HCT116 (cell line): ENCODE data around the gene GRIK2. TPM values are rescaled to one million over a fixed set of nuclear protein-coding genes. Genes with fewer than 3 reads are reported as not detected.

Experiments used
- ATAC-seq: fragments of 200-7000 bp; cut with Tn5 transposase; 2 replicates; pipeline ENCODE4 v1.9.1; 2020; ENCODE audit warnings: mild to moderate bottlenecking, moderate library complexity
- BruUV-seq: library from RNA; stranded (reverse); fragments of 400-500 nt; replicated peaks from 2 replicates; lab custom pipeline; 2021; lab: Mats Ljungman, UMichigan
- CTCF ChIA-PET: fragments of 300-600 bp; sonication (Branson Sonifier 250); formaldehyde crosslinking; loops from one replicate; lab custom pipeline; 2021; ENCODE audit warnings: antibody characterized with exemption; lab: Charles Lee
- POLR2A ChIA-PET: fragments of 300-600, 350-600 bp; sonication (Branson Sonifier 250); formaldehyde crosslinking; loops from one replicate; lab custom pipeline; 2021; ENCODE audit warnings: antibody characterized with exemption; lab: Charles Lee
- RAD21 ChIA-PET, 2 experiments: fragments of 300-600 bp; sonication (Branson Sonifier 250); formaldehyde crosslinking; loops; one replicate each; lab custom pipeline; 2023; ENCODE audit warnings: low total read pairs in 2 of 2; ENCODE audit not compliant: uncharacterized antibody in 2 of 2, unreplicated experiment in 2 of 2, low non-redundant PET in 1 of 2; lab: Charles Lee
- DNase-seq: peaks from one replicate; pipeline ENCODE4 v3.0.0-alpha.2; 2010; ENCODE audit warnings: low read depth, low spot score
- H2AFZ ChIP-seq: fragments of 200-600 bp; shearing (Covaris generic), sonication (generic); 2 replicates; pipeline ENCODE4 v1.6.1; 2017; ENCODE audit warnings: low read depth, mixed run types, mixed read lengths, antibody characterized with exemption, low read length; ENCODE audit not compliant: poor library complexity, severe bottlenecking
- H3K27ac ChIP-seq: 2 replicates; pipeline ENCODE4 v1.5.1; 2012; ENCODE audit warnings: low read depth, low read length
- H3K27me3 ChIP-seq: fragments of 200-600 bp; sonication (generic); 2 replicates; pipeline ENCODE4 v1.6.1; 2016; ENCODE audit warnings: mixed run types, low read length, mixed read lengths; ENCODE audit not compliant: insufficient read depth
- H3K36me3 ChIP-seq, 2 experiments: fragments of 200-500 bp in 1 of 2; fragments of 200-600 bp in 1 of 2; sonication (Bioruptor generic) in 1 of 2; sonication (generic) in 1 of 2; 2 replicates each; pipeline versions ENCODE4 v1.5.1 to v1.6.1; 2014 to 2016; ENCODE audit warnings: low read length in 2 of 2, inconsistent platforms in 1 of 2, mixed read lengths in 1 of 2, mixed run types in 1 of 2; ENCODE audit not compliant: insufficient read depth in 2 of 2, control insufficient read depth in 1 of 2
- H3K4me1 ChIP-seq, 2 experiments: fragments of 200-600 bp in 1 of 2; sonication (generic) in 1 of 2; 2 replicates each; pipeline versions ENCODE4 v1.5.1 to v1.6.1; 2012 to 2017; ENCODE audit warnings: low read length in 2 of 2, inconsistent platforms in 1 of 2, mild to moderate bottlenecking in 1 of 2, mixed read lengths in 1 of 2, mixed run types in 1 of 2, moderate library complexity in 1 of 2; ENCODE audit not compliant: insufficient read depth in 2 of 2, control insufficient read depth in 1 of 2
- H3K4me2 ChIP-seq: fragments of 200-600 bp; sonication (generic); 2 replicates; pipeline ENCODE4 v1.6.1; 2017; ENCODE audit warnings: mixed run types, low read length, mixed read lengths
- H3K4me3 ChIP-seq, 2 experiments: fragments of 200-600 bp in 1 of 2; sonication (generic) in 1 of 2; replicated peaks in 1 of 2; 2 replicates each; pipeline ENCODE4 v1.5.1; 2011 to 2016; ENCODE audit warnings: low read length in 2 of 2, control low read depth in 1 of 2, low read depth in 1 of 2, mild to moderate bottlenecking in 1 of 2, mixed read lengths in 1 of 2, mixed run types in 1 of 2
- H3K79me2 ChIP-seq: fragments of 200-600 bp; sonication (generic); 2 replicates; pipeline ENCODE4 v1.6.1; 2017; ENCODE audit warnings: mild to moderate bottlenecking, mixed run types, low read length, moderate library complexity, mixed read lengths; ENCODE audit not compliant: insufficient read depth
- H3K9ac ChIP-seq: fragments of 200-600 bp; sonication (generic); 2 replicates; pipeline ENCODE4 v1.6.1; 2016; ENCODE audit warnings: low read length, mixed read lengths
- H3K9me2 ChIP-seq: fragments of 200-600 bp; sonication (generic), shearing (Covaris generic); 2 replicates; pipeline ENCODE4 v1.6.1; 2017; ENCODE audit warnings: mixed run types, mild to moderate bottlenecking, moderate library complexity; ENCODE audit not compliant: insufficient read depth
- H3K9me3 ChIP-seq, 2 experiments: fragments of 200-500 bp in 1 of 2; fragments of 200-600 bp in 1 of 2; sonication (Bioruptor generic) in 1 of 2; sonication (generic) in 1 of 2; 2 replicates each; pipeline ENCODE4 v1.6.1; 2014 to 2017; ENCODE audit warnings: low read length in 2 of 2, mixed read lengths in 2 of 2, inconsistent platforms in 1 of 2, low read depth in 1 of 2, mild to moderate bottlenecking in 1 of 2, mixed run types in 1 of 2, moderate library complexity in 1 of 2; ENCODE audit not compliant: control insufficient read depth in 1 of 2, insufficient read depth in 1 of 2
- H4K20me1 ChIP-seq: fragments of 200-600 bp; sonication (generic), shearing (Covaris generic); 2 replicates; pipeline ENCODE4 v1.6.1; 2017; ENCODE audit warnings: mixed run types, mild to moderate bottlenecking, moderate library complexity; ENCODE audit not compliant: insufficient read depth
- CBX3 ChIP-seq: IDR thresholded peaks from 2 replicates; pipeline ENCODE4 v1.6.1; 2012; ENCODE audit warnings: low read depth
- CEBPB ChIP-seq: IDR thresholded peaks from 2 replicates; pipeline ENCODE4 v1.6.1; 2012; ENCODE audit warnings: low read depth
- EGR1 ChIP-seq: IDR thresholded peaks from 2 replicates; pipeline ENCODE4 v1.6.1; 2012; ENCODE audit warnings: low read depth
- ELF1 ChIP-seq: IDR thresholded peaks from 2 replicates; pipeline ENCODE4 v1.6.1; 2012; ENCODE audit warnings: low read depth, borderline replicate concordance
- EZH2 ChIP-seq: fragments of 200-600 bp; sonication (generic); IDR thresholded peaks from 2 replicates; pipeline ENCODE4 v1.6.1; 2017; ENCODE audit warnings: antibody characterized with exemption, mixed run types
- EZH2phosphoT487 ChIP-seq: fragments of 200-600 bp; IDR thresholded peaks from 2 replicates; pipeline ENCODE4 v1.6.1; 2018; ENCODE audit warnings: antibody characterized with exemption, borderline replicate concordance
- FOSL1 ChIP-seq: IDR thresholded peaks from 2 replicates; pipeline ENCODE4 v1.6.1; 2012; ENCODE audit warnings: low read depth
- JUND ChIP-seq: IDR thresholded peaks from 2 replicates; pipeline ENCODE4 v1.6.1; 2012
- POLR2A ChIP-seq: IDR thresholded peaks from 2 replicates; pipeline ENCODE4 v1.7.0; 2011; ENCODE audit warnings: borderline replicate concordance; ENCODE audit not compliant: insufficient read depth, insufficient read length; ENCODE audit errors: extremely low read depth
- POLR2AphosphoS5 ChIP-seq: IDR thresholded peaks from 2 replicates; pipeline ENCODE4 v1.6.1; 2011; ENCODE audit warnings: mild to moderate bottlenecking, low read depth, low read length, moderate library complexity
- RAD21 ChIP-seq: IDR thresholded peaks from 2 replicates; pipeline ENCODE4 v1.6.1; 2012; ENCODE audit warnings: low read depth, mild to moderate bottlenecking
- SIN3A ChIP-seq: IDR thresholded peaks from 2 replicates; pipeline ENCODE4 v1.6.1; 2012; ENCODE audit warnings: low read depth
- SRF ChIP-seq: IDR thresholded peaks from 2 replicates; pipeline ENCODE4 v1.6.1; 2012; ENCODE audit warnings: low read depth
- TCF7L2 ChIP-seq: IDR thresholded peaks from 2 replicates; pipeline ENCODE4 v1.7.0; 2011; ENCODE audit warnings: borderline replicate concordance, inconsistent platforms; ENCODE audit not compliant: insufficient read depth, insufficient read length; ENCODE audit errors: extremely low read depth
- YY1 ChIP-seq: IDR thresholded peaks from 2 replicates; pipeline ENCODE4 v1.6.1; 2011; ENCODE audit warnings: low read length, low read depth, moderate library complexity, mild to moderate bottlenecking; ENCODE audit not compliant: insufficient replicate concordance; ENCODE audit errors: extremely low read depth
- ZNF274 ChIP-seq: fragments of 200-500 bp; sonication (Bioruptor generic); IDR thresholded peaks from 2 replicates; pipeline ENCODE4 v1.6.1; 2014; ENCODE audit warnings: mild to moderate bottlenecking, low read depth, low read length, inconsistent platforms
- intact Hi-C: fragments of 100-400 bp; cut with micrococcal nuclease; formaldehyde crosslinking; loops from 2 replicates; pipeline ENCODE4 v1.10.0; 2022
- total RNA-seq: library from RNA; stranded (reverse); gene quantifications from one replicate; pipeline ENCODE4 v1.2.1, GENCODE V29; 2021; ENCODE audit not compliant: unreplicated experiment
- TF ChIP-seq, protein P1 (sequence below): IDR thresholded peaks from 2 replicates; pipeline ENCODE4 v1.6.1; 2012
- TF ChIP-seq, protein P2 (sequence below): IDR thresholded peaks from 2 replicates; pipeline ENCODE4 v1.6.1; 2011; ENCODE audit warnings: mild to moderate bottlenecking, low read length, moderate library complexity; ENCODE audit not compliant: insufficient replicate concordance; ENCODE audit errors: extremely low read depth
- TF ChIP-seq, protein P3 (sequence below), 3 experiments: fragments of 200-600 bp in 1 of 3; sonication (generic) in 1 of 3; IDR thresholded peaks in 2 of 3; conservative IDR thresholded peaks in 1 of 3; 2 replicates each; pipeline ENCODE4 v1.5.1; 2012 to 2017; ENCODE audit warnings: low read depth in 2 of 3, low read length in 2 of 3, antibody characterized with exemption in 1 of 3, borderline replicate concordance in 1 of 3, control low read depth in 1 of 3, mild to moderate bottlenecking in 1 of 3, mixed read lengths in 1 of 3, mixed run types in 1 of 3, moderate library complexity in 1 of 3; ENCODE audit not compliant: insufficient read depth in 1 of 3
- TF ChIP-seq, protein P4 (sequence below): IDR thresholded peaks from 2 replicates; pipeline ENCODE4 v1.6.1; 2012
- TF ChIP-seq, protein P5 (sequence below): IDR thresholded peaks from 2 replicates; pipeline ENCODE4 v1.6.1; 2012; ENCODE audit warnings: low read depth

GRIK2 gene
- total RNA-seq, 1 experiment from 2014 or later = 0.64 TPM

DNA sequence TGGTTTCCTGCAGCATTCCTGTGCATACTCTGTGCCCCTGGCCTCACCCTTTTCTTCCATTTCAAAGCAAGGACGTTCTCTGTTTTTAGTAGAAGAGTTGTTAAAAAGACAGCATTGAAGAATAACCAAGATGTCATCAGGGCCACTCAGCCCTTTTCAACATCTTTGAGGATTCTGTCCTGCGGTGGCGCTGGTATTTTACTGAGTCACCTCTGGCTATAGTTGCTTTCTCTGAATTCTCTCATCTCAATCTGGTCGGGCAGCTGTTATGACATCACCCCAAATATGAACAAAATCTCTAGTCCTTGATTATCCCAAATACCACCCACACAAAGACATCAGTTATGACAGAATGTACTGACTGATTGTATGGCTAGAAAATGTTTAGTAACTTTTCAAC is 204.2 kb downstream of the GRIK2 start:
- peak; percentile 86 for ATAC-seq
- CTCF ChIA-PET = no interaction called here

More for the DNA sequence above, 204.2 kb downstream of the GRIK2 start:
- no peak overlapping the region for H3K27ac ChIP-seq
- H3K9ac ChIP-seq = no peak overlapping the region
- no peaks in the 10 kb centered on the region for H3K36me3 ChIP-seq
- H2AFZ ChIP-seq = peak overlapping the region; percentile 57
- ChIA-PET POLR2A (no interaction called here), RAD21 (no interaction called here)
- DNase-seq = peak; percentile 19
- TF ChIP-seq SRF = no peak
- TF ChIP-seq, protein P1, sequence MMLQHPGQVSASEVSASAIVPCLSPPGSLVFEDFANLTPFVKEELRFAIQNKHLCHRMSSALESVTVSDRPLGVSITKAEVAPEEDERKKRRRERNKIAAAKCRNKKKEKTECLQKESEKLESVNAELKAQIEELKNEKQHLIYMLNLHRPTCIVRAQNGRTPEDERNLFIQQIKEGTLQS = no peak; the same call in 1 of the 2 replicates
- TF ChIP-seq CEBPB = no peak
- TF ChIP-seq, protein P2, sequence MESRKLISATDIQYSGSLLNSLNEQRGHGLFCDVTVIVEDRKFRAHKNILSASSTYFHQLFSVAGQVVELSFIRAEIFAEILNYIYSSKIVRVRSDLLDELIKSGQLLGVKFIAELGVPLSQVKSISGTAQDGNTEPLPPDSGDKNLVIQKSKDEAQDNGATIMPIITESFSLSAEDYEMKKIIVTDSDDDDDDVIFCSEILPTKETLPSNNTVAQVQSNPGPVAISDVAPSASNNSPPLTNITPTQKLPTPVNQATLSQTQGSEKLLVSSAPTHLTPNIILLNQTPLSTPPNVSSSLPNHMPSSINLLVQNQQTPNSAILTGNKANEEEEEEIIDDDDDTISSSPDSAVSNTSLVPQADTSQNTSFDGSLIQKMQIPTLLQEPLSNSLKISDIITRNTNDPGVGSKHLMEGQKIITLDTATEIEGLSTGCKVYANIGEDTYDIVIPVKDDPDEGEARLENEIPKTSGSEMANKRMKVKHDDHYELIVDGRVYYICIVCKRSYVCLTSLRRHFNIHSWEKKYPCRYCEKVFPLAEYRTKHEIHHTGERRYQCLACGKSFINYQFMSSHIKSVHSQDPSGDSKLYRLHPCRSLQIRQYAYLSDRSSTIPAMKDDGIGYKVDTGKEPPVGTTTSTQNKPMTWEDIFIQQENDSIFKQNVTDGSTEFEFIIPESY = no peak
- no peak for TF ChIP-seq CBX3
- peak; percentile 52 for TF ChIP-seq JUND
- TF ChIP-seq, protein P3, sequence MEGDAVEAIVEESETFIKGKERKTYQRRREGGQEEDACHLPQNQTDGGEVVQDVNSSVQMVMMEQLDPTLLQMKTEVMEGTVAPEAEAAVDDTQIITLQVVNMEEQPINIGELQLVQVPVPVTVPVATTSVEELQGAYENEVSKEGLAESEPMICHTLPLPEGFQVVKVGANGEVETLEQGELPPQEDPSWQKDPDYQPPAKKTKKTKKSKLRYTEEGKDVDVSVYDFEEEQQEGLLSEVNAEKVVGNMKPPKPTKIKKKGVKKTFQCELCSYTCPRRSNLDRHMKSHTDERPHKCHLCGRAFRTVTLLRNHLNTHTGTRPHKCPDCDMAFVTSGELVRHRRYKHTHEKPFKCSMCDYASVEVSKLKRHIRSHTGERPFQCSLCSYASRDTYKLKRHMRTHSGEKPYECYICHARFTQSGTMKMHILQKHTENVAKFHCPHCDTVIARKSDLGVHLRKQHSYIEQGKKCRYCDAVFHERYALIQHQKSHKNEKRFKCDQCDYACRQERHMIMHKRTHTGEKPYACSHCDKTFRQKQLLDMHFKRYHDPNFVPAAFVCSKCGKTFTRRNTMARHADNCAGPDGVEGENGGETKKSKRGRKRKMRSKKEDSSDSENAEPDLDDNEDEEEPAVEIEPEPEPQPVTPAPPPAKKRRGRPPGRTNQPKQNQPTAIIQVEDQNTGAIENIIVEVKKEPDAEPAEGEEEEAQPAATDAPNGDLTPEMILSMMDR (IDR thresholded peaks at IDR 0.05 in 2 of 3, conservative IDR thresholded peaks at IDR 0.05 in 1 of 3; ENCODE audit: borderline replicate concordance in 1 of 3, insufficient read depth in 1 of 3, low read depth in 2 of 3, low read length in 2 of 3) = no peak
- TF ChIP-seq SIN3A = no peak
- TF ChIP-seq, protein P4, sequence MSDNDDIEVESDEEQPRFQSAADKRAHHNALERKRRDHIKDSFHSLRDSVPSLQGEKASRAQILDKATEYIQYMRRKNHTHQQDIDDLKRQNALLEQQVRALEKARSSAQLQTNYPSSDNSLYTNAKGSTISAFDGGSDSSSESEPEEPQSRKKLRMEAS = no peak
- no peak for TF ChIP-seq YY1
- no peak for TF ChIP-seq ELF1
- no peak for TF ChIP-seq EZH2
- no peak for TF ChIP-seq ZNF274
- TF ChIP-seq POLR2A = no peak
- TF ChIP-seq RAD21 = 0 out of 2 replicates have a peak, but pooled peaks have one; percentile 8
- TF ChIP-seq TCF7L2 = no peak
- TF ChIP-seq, protein P5, sequence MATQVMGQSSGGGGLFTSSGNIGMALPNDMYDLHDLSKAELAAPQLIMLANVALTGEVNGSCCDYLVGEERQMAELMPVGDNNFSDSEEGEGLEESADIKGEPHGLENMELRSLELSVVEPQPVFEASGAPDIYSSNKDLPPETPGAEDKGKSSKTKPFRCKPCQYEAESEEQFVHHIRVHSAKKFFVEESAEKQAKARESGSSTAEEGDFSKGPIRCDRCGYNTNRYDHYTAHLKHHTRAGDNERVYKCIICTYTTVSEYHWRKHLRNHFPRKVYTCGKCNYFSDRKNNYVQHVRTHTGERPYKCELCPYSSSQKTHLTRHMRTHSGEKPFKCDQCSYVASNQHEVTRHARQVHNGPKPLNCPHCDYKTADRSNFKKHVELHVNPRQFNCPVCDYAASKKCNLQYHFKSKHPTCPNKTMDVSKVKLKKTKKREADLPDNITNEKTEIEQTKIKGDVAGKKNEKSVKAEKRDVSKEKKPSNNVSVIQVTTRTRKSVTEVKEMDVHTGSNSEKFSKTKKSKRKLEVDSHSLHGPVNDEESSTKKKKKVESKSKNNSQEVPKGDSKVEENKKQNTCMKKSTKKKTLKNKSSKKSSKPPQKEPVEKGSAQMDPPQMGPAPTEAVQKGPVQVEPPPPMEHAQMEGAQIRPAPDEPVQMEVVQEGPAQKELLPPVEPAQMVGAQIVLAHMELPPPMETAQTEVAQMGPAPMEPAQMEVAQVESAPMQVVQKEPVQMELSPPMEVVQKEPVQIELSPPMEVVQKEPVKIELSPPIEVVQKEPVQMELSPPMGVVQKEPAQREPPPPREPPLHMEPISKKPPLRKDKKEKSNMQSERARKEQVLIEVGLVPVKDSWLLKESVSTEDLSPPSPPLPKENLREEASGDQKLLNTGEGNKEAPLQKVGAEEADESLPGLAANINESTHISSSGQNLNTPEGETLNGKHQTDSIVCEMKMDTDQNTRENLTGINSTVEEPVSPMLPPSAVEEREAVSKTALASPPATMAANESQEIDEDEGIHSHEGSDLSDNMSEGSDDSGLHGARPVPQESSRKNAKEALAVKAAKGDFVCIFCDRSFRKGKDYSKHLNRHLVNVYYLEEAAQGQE = no peak
- no peak for TF ChIP-seq POLR2AphosphoS5
- no peak for TF ChIP-seq EZH2phosphoT487
- TF ChIP-seq EGR1 = no peak
- TF ChIP-seq FOSL1 = peak; percentile 21; the same call in 1 of the 2 replicates
- BruUV-seq = no TSS peak
- H3K4me2 ChIP-seq = peak overlapping the region; percentile 23; the same call in 1 of the 2 replicates
- intact Hi-C loops = no loop called here
- H3K27me3 ChIP-seq = no peaks in the 10 kb centered on the region
- H3K79me2 ChIP-seq = no peaks in the 10 kb centered on the region
- no peaks in the 10 kb centered on the region for H3K9me2 ChIP-seq
- no peaks in the 10 kb centered on the region for H4K20me1 ChIP-seq
- no peaks in the 10 kb centered on the region for H3K9me3 ChIP-seq
- H3K4me1 ChIP-seq = peaks cover 0 to 10% of the 10 kb centered on the region in 2 experiments; a peak in 2 of 4 replicates
- no peak overlapping the region for H3K4me3 ChIP-seq
